HS-27A (cell line): Measurements from ENCODE around the gene MSX1.

Source experiments
- DNase-seq: peaks from one replicate; pipeline ENCODE4 v3.0.0-alpha.2; 2012; ENCODE audit warnings: low read depth, missing footprints

The MSX1 gene

GRCh38 chr4:4913147-4913561, 53.7 kb downstream of the MSX1 start:
- no peak for DNase-seq
